HepG2 (cell line): Measurements from ENCODE around the gene CWF19L2. TPM values are rescaled to one million over a fixed set of nuclear protein-coding genes. Genes with fewer than 3 reads are reported as not detected.

Experiments used
- ATAC-seq: fragments of 200-7000 bp; cut with Tn5 transposase; 3 replicates; pipeline ENCODE4 v1.9.1; 2020; ENCODE audit warnings: mild to moderate bottlenecking, moderate library complexity
- BruUV-seq: library from RNA; stranded (reverse); fragments of 400-500 nt; replicated peaks from 2 replicates; lab custom pipeline; 2021; lab: Mats Ljungman, UMichigan
- CTCF ChIA-PET: fragments of 300-600 bp; formaldehyde crosslinking; extraction: SDS; loops from one replicate; lab custom pipeline; 2021; ENCODE audit warnings: low total read pairs, inconsistent platforms, low intra/inter-chr PET ratio; lab: Yijun Ruan, JAX
- POLR2A ChIA-PET: fragments of 350-600 bp; sonication (Branson Sonifier 250); formaldehyde crosslinking; loops from one replicate; lab custom pipeline; 2020; ENCODE audit warnings: antibody characterized with exemption, inconsistent platforms; lab: Yijun Ruan, JAX
- DNase-seq: peaks from one replicate; pipeline ENCODE4 v3.0.0-alpha.2; 2015; ENCODE audit warnings: low spot score
- FAIRE-seq: peaks from 3 replicates; lab custom pipeline; 2011; peaks lifted over from hg19 to GRCh38; lab: Jason Lieb, UNC
- H2AFZ ChIP-seq: one replicate; pipeline ENCODE4 v1.6.1; 2011; ENCODE audit warnings: low read length, inconsistent platforms
- H3K27ac ChIP-seq: fragments of 300-600 bp; 3 replicates; pipeline ENCODE4 v1.8.0; 2011; ENCODE audit warnings: mixed run types, mild to moderate bottlenecking, mixed read lengths, low read length, inconsistent platforms; ENCODE audit not compliant: insufficient read depth; ENCODE audit errors: extremely low read length
- H3K27me3 ChIP-seq, 2 experiments: fragments of 200-600 bp in 1 of 2; 2 replicates in 1 of 2; 3 replicates in 1 of 2; pipeline versions ENCODE4 v1.6.0 to v1.8.0; 2011; ENCODE audit warnings: low read length in 2 of 2, mild to moderate bottlenecking in 2 of 2, moderate library complexity in 2 of 2, inconsistent platforms in 1 of 2; ENCODE audit not compliant: insufficient read depth in 2 of 2, control insufficient read depth in 1 of 2
- H3K36me3 ChIP-seq, 2 experiments: fragments of 200-600 bp in 1 of 2; replicated peaks in 1 of 2; 2 replicates in 1 of 2; 3 replicates in 1 of 2; pipeline versions ENCODE4 v1.5.1 to v1.8.0; 2011; ENCODE audit warnings: low read length in 2 of 2, inconsistent platforms in 1 of 2; ENCODE audit not compliant: insufficient read depth in 2 of 2, control insufficient read depth in 1 of 2
- H3K4me1 ChIP-seq: 2 replicates; pipeline ENCODE4 v1.5.1; 2012; ENCODE audit warnings: low read length, inconsistent platforms; ENCODE audit not compliant: insufficient read depth
- H3K4me2 ChIP-seq: 2 replicates; pipeline ENCODE4 v1.6.0; 2011; ENCODE audit warnings: low read depth, low read length, inconsistent platforms
- H3K4me3 ChIP-seq, 3 experiments: fragments of 200-600 bp in 1 of 3; sonication (generic), shearing (Covaris generic) in 1 of 3; replicated peaks in 1 of 3; 2 replicates each; pipeline ENCODE4 v1.5.1; 2011 to 2016; ENCODE audit warnings: low read length in 3 of 3, inconsistent platforms in 2 of 3, low read depth in 2 of 3, mild to moderate bottlenecking in 2 of 3, control low read depth in 1 of 3, mixed read lengths in 1 of 3; ENCODE audit not compliant: insufficient read depth in 1 of 3
- H3K79me2 ChIP-seq: one replicate; pipeline ENCODE4 v1.6.1; 2011; ENCODE audit warnings: low read length, inconsistent platforms; ENCODE audit not compliant: insufficient read depth
- H3K9ac ChIP-seq: 2 replicates; pipeline ENCODE4 v1.6.0; 2011; ENCODE audit warnings: mild to moderate bottlenecking, low read depth, low read length, inconsistent platforms; ENCODE audit not compliant: insufficient read depth
- H3K9me3 ChIP-seq: 2 replicates; pipeline ENCODE4 v1.5.1; 2012; ENCODE audit warnings: mild to moderate bottlenecking, low read length
- H4K20me1 ChIP-seq: 2 replicates; pipeline ENCODE4 v1.6.0; 2011; ENCODE audit warnings: inconsistent platforms, mild to moderate bottlenecking, low read length, moderate library complexity; ENCODE audit not compliant: insufficient read depth
- AKAP8 ChIP-seq: sonication (generic); formaldehyde crosslinking; IDR thresholded peaks from 2 replicates; pipeline ENCODE4 v1.5.1; 2020; ENCODE audit warnings: mild to moderate bottlenecking, missing genetic modification reagents
- ELF1 ChIP-seq: sonication (generic); formaldehyde crosslinking; IDR thresholded peaks from 2 replicates; pipeline ENCODE4 v1.4.0; 2020; ENCODE audit warnings: missing genetic modification reagents
- ESRRA ChIP-seq: sonication (generic); formaldehyde crosslinking; IDR thresholded peaks from 2 replicates; pipeline ENCODE4 v1.5.1; 2020; ENCODE audit warnings: mild to moderate bottlenecking, low read depth, missing genetic modification reagents
- HNF4A ChIP-seq: sonication (generic); formaldehyde crosslinking; IDR thresholded peaks from 2 replicates; pipeline ENCODE4 v1.4.0; 2020; ENCODE audit warnings: missing genetic modification reagents
- MATR3 ChIP-seq: sonication (generic); formaldehyde crosslinking; IDR thresholded peaks from 2 replicates; pipeline ENCODE4 v1.4.0; 2020; ENCODE audit warnings: missing genetic modification reagents
- PPARG ChIP-seq: conservative IDR thresholded peaks from 2 replicates; pipeline ENCODE4 v1.6.1; 2016; ENCODE audit warnings: missing biosample characterization, missing genetic modification reagents
- RARA ChIP-seq: IDR thresholded peaks from 2 replicates; pipeline ENCODE4 v1.6.1; 2016; ENCODE audit warnings: missing genetic modification reagents, missing compliant biosample characterization
- RELA ChIP-seq: sonication (generic); formaldehyde crosslinking; IDR thresholded peaks from 2 replicates; pipeline ENCODE4 v1.4.0; 2020; ENCODE audit warnings: missing genetic modification reagents
- SETDB1 ChIP-seq: sonication (generic); formaldehyde crosslinking; IDR thresholded peaks from 2 replicates; pipeline ENCODE4 v1.5.1; 2020; ENCODE audit warnings: missing genetic modification reagents, mild to moderate bottlenecking, borderline replicate concordance
- SNRNP70 ChIP-seq: fragments of 200-400 bp; formaldehyde crosslinking; IDR thresholded peaks from 2 replicates; pipeline ENCODE4 v1.6.1; 2017; ENCODE audit warnings: mild to moderate bottlenecking, low read depth, low read length, moderate library complexity
- ZFP36L2 ChIP-seq: sonication (generic); formaldehyde crosslinking; IDR thresholded peaks from 2 replicates; pipeline ENCODE4 v1.4.0; 2020; ENCODE audit warnings: missing genetic modification reagents
- ZFP41 ChIP-seq: sonication (generic); formaldehyde crosslinking; IDR thresholded peaks from 2 replicates; pipeline ENCODE4 v1.4.0; 2020; ENCODE audit warnings: mild to moderate bottlenecking, missing genetic modification reagents, borderline replicate concordance
- ZNF253 ChIP-seq: sonication (generic); formaldehyde crosslinking; IDR thresholded peaks from 2 replicates; pipeline ENCODE4 v1.8.0; 2022; ENCODE audit warnings: mild to moderate bottlenecking, missing genetic modification reagents, borderline replicate concordance
- ZNF263 ChIP-seq: sonication (generic); formaldehyde crosslinking; IDR thresholded peaks from 2 replicates; pipeline ENCODE4 v1.4.0; 2020; ENCODE audit warnings: missing genetic modification reagents
- ZNF343 ChIP-seq: sonication (generic); formaldehyde crosslinking; IDR thresholded peaks from 2 replicates; pipeline ENCODE4 v1.4.0; 2020; ENCODE audit warnings: mild to moderate bottlenecking, missing genetic modification reagents
- ZNF547 ChIP-seq: sonication (generic); formaldehyde crosslinking; IDR thresholded peaks from 2 replicates; pipeline ENCODE4 v1.5.1; 2020; ENCODE audit warnings: mild to moderate bottlenecking, missing genetic modification reagents
- ZNF552 ChIP-seq: sonication (generic); formaldehyde crosslinking; IDR thresholded peaks from 2 replicates; pipeline ENCODE4 v1.9.0; 2022; ENCODE audit warnings: missing genetic modification reagents, mild to moderate bottlenecking, borderline replicate concordance
- WGBS: methylation state at CpG from one replicate; pipeline ENCODE4 v1.1.6; 2017; ENCODE audit warnings: low lambda C conversion rate; 5-methylcytosine and 5-hydroxymethylcytosine counted together
- in situ Hi-C: cut with HindIII; loops from 2 replicates; pipeline ENCODE4 v1.10.0; 2017; ENCODE audit warnings: low pct_unique_long_range_greater_than_20kb; ENCODE audit not compliant: extremely low pct_ligation_motif_present
- intact Hi-C: fragments of 100-400 bp; cut with micrococcal nuclease; formaldehyde crosslinking; loops from one replicate; pipeline ENCODE4 v1.10.0; 2022; ENCODE audit not compliant: unreplicated experiment
- polyA plus RNA-seq, 8 experiments: library from polyadenylated mRNA; depleted of rRNA in 3 of 8; stranded (reverse) in 7 of 8; unstranded in 1 of 8; fragments of >200 nt; fragmentation: Illumina TruSeq in 4 of 8; extraction: Trizol in 4 of 8; gene quantifications; 2 replicates each; pipeline versions ENCODE4 v1.2.1 to v1.2.3, GENCODE V29; 2011 to 2016; ENCODE audit warnings: low read depth in 4 of 8, missing spikeins in 1 of 8, mixed read lengths in 1 of 8; ENCODE audit not compliant: insufficient read depth in 1 of 8
- total RNA-seq, 5 experiments: library from RNA; depleted of rRNA; stranded (reverse); fragments of >200 nt; fragmentation: Illumina TruSeq; extraction: Trizol; gene quantifications; 2 replicates each; pipeline ENCODE4 v1.2.3, GENCODE V29; 2016; ENCODE audit warnings: low read depth in 1 of 5
- TF ChIP-seq, protein P1 (sequence below): sonication (generic); formaldehyde crosslinking; conservative IDR thresholded peaks from 2 replicates; pipeline ENCODE4 v1.8.0; 2022; ENCODE audit warnings: mild to moderate bottlenecking, moderate library complexity, missing genetic modification reagents
- TF ChIP-seq, protein P2 (sequence below): sonication (generic); formaldehyde crosslinking; IDR thresholded peaks from 2 replicates; pipeline ENCODE4 v1.4.0; 2020; ENCODE audit warnings: missing genetic modification reagents, borderline replicate concordance
- TF ChIP-seq, protein P3 (sequence below): sonication (generic); formaldehyde crosslinking; IDR thresholded peaks from 2 replicates; pipeline ENCODE4 v1.4.0; 2020; ENCODE audit warnings: missing genetic modification reagents

The CWF19L2 gene
- total and polyA plus RNA-seq, 2 of the 13 experiments (the other 11 are each of a cell fraction or from before 2014, with no cell fraction given): 2.2 to 18.6 TPM

DNA sequence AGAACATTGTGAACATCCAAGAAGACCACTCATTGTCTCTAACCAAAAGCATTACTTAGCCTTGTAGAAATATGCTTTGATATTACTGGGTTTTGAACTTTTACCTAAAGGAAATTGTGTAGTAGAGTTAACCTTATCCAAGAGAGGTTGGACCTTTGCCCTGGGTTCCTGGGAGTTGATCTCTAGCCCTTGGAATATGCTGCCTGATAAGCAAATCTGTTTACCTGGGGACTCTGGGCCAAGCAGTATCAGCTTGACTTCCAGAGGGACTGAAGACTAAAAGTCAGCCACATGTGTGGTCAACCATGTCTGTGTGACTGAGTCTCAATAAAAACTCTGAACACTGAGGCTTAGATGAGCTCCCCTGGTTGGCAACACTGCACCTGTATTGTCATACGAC, 44.1 kb upstream of the CWF19L2 start:
- no peak for TF ChIP-seq RELA (CRISPR knock-in tag)
- no peak for TF ChIP-seq RARA
- no peak for TF ChIP-seq ZNF253 (CRISPR knock-in tag)
- TF ChIP-seq ELF1: no peak
- TF ChIP-seq, protein P1, sequence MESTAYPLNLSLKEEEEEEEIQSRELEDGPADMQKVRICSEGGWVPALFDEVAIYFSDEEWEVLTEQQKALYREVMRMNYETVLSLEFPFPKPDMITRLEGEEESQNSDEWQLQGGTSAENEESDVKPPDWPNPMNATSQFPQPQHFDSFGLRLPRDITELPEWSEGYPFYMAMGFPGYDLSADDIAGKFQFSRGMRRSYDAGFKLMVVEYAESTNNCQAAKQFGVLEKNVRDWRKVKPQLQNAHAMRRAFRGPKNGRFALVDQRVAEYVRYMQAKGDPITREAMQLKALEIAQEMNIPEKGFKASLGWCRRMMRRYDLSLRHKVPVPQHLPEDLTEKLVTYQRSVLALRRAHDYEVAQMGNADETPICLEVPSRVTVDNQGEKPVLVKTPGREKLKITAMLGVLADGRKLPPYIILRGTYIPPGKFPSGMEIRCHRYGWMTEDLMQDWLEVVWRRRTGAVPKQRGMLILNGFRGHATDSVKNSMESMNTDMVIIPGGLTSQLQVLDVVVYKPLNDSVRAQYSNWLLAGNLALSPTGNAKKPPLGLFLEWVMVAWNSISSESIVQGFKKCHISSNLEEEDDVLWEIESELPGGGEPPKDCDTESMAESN (CRISPR knock-in tag): no peak
- peak; percentile 37 for TF ChIP-seq HNF4A (CRISPR knock-in tag)
- no peak for TF ChIP-seq ZNF263 (CRISPR knock-in tag)
- TF ChIP-seq ZNF547 (CRISPR knock-in tag): no peak
- TF ChIP-seq, protein P2, sequence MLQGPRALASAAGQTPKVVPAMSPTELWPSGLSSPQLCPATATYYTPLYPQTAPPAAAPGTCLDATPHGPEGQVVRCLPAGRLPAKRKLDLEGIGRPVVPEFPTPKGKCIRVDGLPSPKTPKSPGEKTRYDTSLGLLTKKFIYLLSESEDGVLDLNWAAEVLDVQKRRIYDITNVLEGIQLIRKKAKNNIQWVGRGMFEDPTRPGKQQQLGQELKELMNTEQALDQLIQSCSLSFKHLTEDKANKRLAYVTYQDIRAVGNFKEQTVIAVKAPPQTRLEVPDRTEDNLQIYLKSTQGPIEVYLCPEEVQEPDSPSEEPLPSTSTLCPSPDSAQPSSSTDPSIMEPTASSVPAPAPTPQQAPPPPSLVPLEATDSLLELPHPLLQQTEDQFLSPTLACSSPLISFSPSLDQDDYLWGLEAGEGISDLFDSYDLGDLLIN (CRISPR knock-in tag): no peak
- TF ChIP-seq MATR3 (CRISPR knock-in tag): no peak
- TF ChIP-seq SETDB1 (CRISPR knock-in tag): 0 out of 2 replicates have a peak, but pooled peaks have one; percentile 34
- TF ChIP-seq PPARG (CRISPR knock-in tag): 0 out of 2 replicates have a peak, but pooled peaks have one; percentile 15
- no peak for TF ChIP-seq ZNF552 (CRISPR knock-in tag)
- TF ChIP-seq AKAP8 (CRISPR knock-in tag): no peak
- TF ChIP-seq ESRRA (CRISPR knock-in tag): no peak
- no peak for TF ChIP-seq ZFP36L2 (CRISPR knock-in tag)
- no peak for TF ChIP-seq ZNF343 (CRISPR knock-in tag)
- TF ChIP-seq, protein P3, sequence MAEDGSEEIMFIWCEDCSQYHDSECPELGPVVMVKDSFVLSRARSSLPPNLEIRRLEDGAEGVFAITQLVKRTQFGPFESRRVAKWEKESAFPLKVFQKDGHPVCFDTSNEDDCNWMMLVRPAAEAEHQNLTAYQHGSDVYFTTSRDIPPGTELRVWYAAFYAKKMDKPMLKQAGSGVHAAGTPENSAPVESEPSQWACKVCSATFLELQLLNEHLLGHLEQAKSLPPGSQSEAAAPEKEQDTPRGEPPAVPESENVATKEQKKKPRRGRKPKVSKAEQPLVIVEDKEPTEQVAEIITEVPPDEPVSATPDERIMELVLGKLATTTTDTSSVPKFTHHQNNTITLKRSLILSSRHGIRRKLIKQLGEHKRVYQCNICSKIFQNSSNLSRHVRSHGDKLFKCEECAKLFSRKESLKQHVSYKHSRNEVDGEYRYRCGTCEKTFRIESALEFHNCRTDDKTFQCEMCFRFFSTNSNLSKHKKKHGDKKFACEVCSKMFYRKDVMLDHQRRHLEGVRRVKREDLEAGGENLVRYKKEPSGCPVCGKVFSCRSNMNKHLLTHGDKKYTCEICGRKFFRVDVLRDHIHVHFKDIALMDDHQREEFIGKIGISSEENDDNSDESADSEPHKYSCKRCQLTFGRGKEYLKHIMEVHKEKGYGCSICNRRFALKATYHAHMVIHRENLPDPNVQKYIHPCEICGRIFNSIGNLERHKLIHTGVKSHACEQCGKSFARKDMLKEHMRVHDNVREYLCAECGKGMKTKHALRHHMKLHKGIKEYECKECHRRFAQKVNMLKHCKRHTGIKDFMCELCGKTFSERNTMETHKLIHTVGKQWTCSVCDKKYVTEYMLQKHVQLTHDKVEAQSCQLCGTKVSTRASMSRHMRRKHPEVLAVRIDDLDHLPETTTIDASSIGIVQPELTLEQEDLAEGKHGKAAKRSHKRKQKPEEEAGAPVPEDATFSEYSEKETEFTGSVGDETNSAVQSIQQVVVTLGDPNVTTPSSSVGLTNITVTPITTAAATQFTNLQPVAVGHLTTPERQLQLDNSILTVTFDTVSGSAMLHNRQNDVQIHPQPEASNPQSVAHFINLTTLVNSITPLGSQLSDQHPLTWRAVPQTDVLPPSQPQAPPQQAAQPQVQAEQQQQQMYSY (CRISPR knock-in tag): no peak
- no peak for TF ChIP-seq SNRNP70
- TF ChIP-seq ZFP41 (CRISPR knock-in tag): no peak
- TF ChIP-seq, all 625 proteins: peak for 3
- no peak for FAIRE-seq

More for the DNA sequence above, 44.1 kb upstream of the CWF19L2 start:
- ChIA-PET CTCF (no interaction called here), POLR2A (no interaction called here)
- H3K9ac ChIP-seq: no peak overlapping the region
- no peak overlapping the region for H2AFZ ChIP-seq
- no peak; the same call in 2 of the 3 replicates for ATAC-seq
- H4K20me1 ChIP-seq: no peaks in the 10 kb centered on the region
- peaks cover 3 to 5% of the 10 kb centered on the region in 2 experiments; a peak in 4 of 5 replicates for H3K36me3 ChIP-seq
- BruUV-seq: no TSS peak
- H3K9me3 ChIP-seq: peaks cover 8% of the 10 kb centered on the region; the same call in 1 of the 2 replicates
- H3K4me2 ChIP-seq: no peak overlapping the region
- in situ Hi-C loops: no loop called here
- WGBS: no CpG with 5 or more reads among the region's 1 CpG
- intact Hi-C loops: no loop called here
- H3K27ac ChIP-seq: no peak overlapping the region
- no peaks in the 10 kb centered on the region for H3K4me1 ChIP-seq
- peak; percentile 2 for DNase-seq
- H3K79me2 ChIP-seq: no peaks in the 10 kb centered on the region
- H3K4me3 ChIP-seq: no peak overlapping the region
- H3K27me3 ChIP-seq: no peaks in the 10 kb centered on the region
